HG02759 (cell line): ENCODE data around the gene SELENOO.

Experiments
- ATAC-seq: cut with Tn5 transposase; IDR thresholded peaks from one replicate; pipeline ENCODE4 v1.9.1; 2021; ENCODE audit warnings: mild to moderate bottlenecking, moderate library complexity; ENCODE audit not compliant: unreplicated experiment

The SELENOO gene

GRCh38 chr22:50184004-50184901 lies 16.6 kb upstream of the SELENOO start:
- ATAC-seq = no peak

GRCh38 chr22:50184902-50185374 lies 15.9 kb upstream of the SELENOO start:
- ATAC-seq = no peak

- ATAC-seq = peak; percentile 51
These were observed 15.3 kb upstream of the SELENOO start, which contains the start of gene TRABD for GRCh38 chr22:50185375-50186087. TRABD (plus strand) TSS chr22:50185913; CDS start chr22:50193061, 7,148 bp downstream.

- no peak for ATAC-seq
These were observed 14.6 kb upstream of the SELENOO start for GRCh38 chr22:50186181-50186714.

GRCh38 chr22:50186761-50187523 lies 13.9 kb upstream of the SELENOO start:
- no peak for ATAC-seq

GRCh38 chr22:50188356-50188755 lies 12.5 kb upstream of the SELENOO start:
- no peak for ATAC-seq

GRCh38 chr22:50189184-50189848 lies 11.5 kb upstream of the SELENOO start:
- no peak for ATAC-seq

- ATAC-seq = no peak
These were observed 11.0 kb upstream of the SELENOO start for GRCh38 chr22:50189849-50190181.

GRCh38 chr22:50190182-50190940 lies 10.4 kb upstream of the SELENOO start:
- ATAC-seq = peak; percentile 49

- no peak for ATAC-seq
These were observed 9.7 kb upstream of the SELENOO start for GRCh38 chr22:50190941-50191741.

GRCh38 chr22:50192436-50193204 lies 8.2 kb upstream of the SELENOO start:
- no peak for ATAC-seq

- no peak for ATAC-seq
These were observed 7.2 kb upstream of the SELENOO start for GRCh38 chr22:50193621-50194020.

GRCh38 chr22:50194037-50194805 lies 6.6 kb upstream of the SELENOO start:
- ATAC-seq = no peak

- ATAC-seq = no peak
These were observed 4.6 kb upstream of the SELENOO start for GRCh38 chr22:50196256-50196655.

GRCh38 chr22:50197000-50197800 lies 3.6 kb upstream of the SELENOO start:
- no peak for ATAC-seq

GRCh38 chr22:50197856-50198623 lies 2.8 kb upstream of the SELENOO start:
- no peak for ATAC-seq
